ENCODE measurements around the gene RAI1. TPM values are rescaled to one million over a fixed set of nuclear protein-coding genes. Genes with fewer than 3 reads are reported as not detected.

Gene RAI1
- polyA plus RNA-seq, 6 donors from 2014 or later = 1.9 to 3.8 (median 2.6) TPM

DNA sequence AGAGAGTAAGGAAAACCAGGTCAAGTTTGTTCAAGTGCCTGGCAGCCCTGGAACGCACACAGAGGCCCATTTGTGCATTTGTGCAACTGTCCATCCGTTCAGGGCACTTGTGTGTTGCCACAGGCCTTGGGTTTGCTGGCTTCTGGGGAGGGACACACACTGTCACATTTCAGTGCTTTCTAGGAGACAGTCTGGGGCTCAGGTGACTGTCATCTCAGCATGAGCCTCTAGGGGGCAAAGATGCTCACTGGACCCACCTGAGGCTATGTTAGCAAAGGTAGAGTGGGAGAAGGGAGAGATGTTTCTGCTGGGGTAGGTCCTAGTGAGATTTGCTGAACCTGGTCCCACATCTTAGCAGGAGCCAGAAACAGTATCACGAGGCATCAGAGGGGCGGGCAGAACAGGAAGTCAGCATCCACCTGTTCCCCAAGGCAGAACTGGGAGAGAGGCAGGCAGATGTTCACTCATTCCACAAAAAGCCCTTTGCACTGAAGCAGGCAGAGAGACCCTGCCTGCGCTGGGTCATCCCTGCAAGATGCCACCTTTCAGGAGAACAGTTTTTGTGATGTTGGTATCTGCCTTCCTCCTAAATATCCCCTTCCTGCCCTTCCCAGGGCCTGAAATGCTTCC is 48.5 kb downstream of the RAI1 start:
- Mint-ChIP-seq H3K27ac (peak overlapping the region in 1 of 6 donors; percentile 15), H3K4me1 (peaks cover 24 to 40% (median 37%) of the 10 kb centered on the region in 3 donors), H3K27me3 (no peaks in the 10 kb centered on the region), H3K9me3 (no peaks in the 10 kb centered on the region), H3K36me3 (no peaks in the 10 kb centered on the region), H3K4me3 (peak overlapping the region in 1 of 8 donors; percentile 28)
- ATAC-seq (ENCODE audit: low read depth in 2 of 2) (peak; percentile 89 to 92), DNase-seq (peak; percentile 54)

DNA sequence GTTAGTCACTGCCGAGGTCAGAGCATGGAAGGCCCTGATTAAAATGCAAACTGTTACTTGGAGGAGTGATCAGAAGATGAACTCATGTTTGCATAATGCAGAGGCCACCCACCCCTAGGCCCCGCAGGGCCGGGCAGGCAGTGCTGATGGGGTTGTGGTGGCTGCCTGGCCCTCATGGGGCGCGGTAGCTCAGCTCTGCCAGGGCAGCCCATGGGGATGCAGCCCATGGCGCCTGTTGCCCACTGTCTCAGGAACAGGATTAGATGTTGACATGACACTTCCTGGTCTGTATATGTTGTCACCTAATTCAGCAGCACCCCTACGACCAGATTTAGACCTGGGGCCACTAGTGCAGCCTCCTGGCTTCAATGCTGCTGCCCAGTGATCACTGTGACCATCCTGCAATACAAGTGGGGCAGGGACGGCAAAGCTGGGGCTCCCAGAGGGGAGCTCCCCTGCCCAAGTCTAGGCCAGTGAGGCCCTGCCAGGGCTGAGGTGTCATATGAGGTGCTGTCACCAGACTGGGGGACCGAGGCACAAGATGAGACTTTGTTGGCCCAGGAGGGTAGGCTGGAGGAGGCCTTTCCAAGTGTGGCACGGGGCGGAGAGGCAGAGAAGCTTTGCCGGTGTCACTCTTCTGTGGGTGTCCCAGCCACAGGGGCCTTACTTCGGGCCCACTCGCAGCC is 49.1 kb downstream of the RAI1 start:
- no peaks in the 10 kb centered on the region for H3K9me3 Mint-ChIP-seq
- no peaks in the 10 kb centered on the region for H3K27me3 Mint-ChIP-seq
- no peak overlapping the region for H3K4me3 Mint-ChIP-seq
- peak overlapping the region in 1 of 6 donors; percentile 15 for H3K27ac Mint-ChIP-seq
- DNase-seq (no peak), ATAC-seq (ENCODE audit: low read depth in 2 of 2) (no peak)
- peaks cover 20 to 40% (median 40%) of the 10 kb centered on the region in 3 donors for H3K4me1 Mint-ChIP-seq
- H3K36me3 Mint-ChIP-seq = no peaks in the 10 kb centered on the region

DNA sequence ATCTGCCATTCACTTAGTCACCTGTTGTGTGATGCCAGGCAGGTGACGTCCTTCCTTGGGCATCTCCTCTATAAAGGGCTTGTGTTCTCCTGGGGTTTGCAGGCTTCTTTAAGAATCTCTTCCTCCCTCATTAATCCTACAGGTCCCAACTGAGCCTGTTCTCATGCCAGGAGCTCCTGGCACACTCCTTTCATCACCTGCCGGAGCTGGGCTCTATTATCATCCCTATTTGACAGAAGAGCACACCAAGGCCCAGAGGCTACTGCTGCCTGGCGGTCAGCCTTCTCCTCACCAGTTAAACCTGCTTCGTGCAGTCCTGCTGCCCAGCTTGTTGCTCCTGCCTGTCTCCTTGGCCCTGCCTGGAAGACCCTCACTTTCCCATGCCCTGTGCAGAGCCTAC is 51.2 kb downstream of the RAI1 start:
- H3K4me1 Mint-ChIP-seq = peaks cover 32 to 56% (median 48%) of the 10 kb centered on the region in 3 donors
- DNase-seq = no peak

DNA sequence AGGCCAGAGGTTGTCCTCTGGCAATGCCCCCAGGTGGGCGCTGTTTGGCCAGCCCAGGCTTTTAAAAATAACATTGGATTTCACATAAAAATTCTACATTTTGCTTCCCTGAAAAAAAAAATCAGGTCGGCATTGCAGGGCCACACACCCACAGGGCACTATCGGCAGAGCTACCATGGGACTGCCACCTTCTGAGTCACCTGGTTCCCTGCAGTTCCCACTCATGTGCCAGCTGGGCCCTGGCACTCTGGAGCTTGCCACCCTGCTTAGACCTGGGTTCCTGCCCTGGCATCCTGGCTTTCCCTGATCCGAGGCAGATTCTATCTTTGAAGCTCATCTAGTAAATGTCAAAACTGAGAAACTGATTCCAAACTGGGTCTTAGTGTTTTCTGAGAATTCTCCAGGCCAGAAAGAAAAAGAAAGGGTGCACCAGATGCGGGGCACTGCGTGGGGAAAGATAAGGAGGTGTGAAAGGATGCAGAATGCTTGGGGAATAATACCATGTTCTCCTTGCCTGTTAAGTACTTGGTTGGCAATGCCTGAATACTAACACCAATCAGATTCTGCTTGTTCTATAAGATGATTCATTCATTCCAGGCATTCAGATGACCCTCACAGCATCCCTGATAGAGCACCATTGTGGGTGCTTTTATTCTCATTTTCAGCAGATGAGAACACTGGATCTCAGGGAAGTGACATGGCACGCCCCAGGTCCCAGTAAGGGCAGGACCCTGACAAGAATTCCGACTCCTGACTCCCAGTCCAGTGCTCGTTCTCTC is 51.8 kb downstream of the RAI1 start:
- Mint-ChIP-seq H3K27ac (peak overlapping the region in 1 of 6 donors; percentile 73), H3K4me1 (peaks cover 34 to 58% (median 48%) of the 10 kb centered on the region in 3 donors), H3K4me3 (peak overlapping the region in 1 of 8 donors; percentile 4), H3K36me3 (no peaks in the 10 kb centered on the region), H3K9me3 (no peaks in the 10 kb centered on the region), H3K27me3 (no peaks in the 10 kb centered on the region)
- no peak for ATAC-seq (ENCODE audit: low read depth in 2 of 2)
- DNase-seq = no peak

More for the DNA sequence above, 51.2 kb downstream of the RAI1 start:
- peak overlapping the region in 1 of 6 donors; percentile 73 for H3K27ac Mint-ChIP-seq
- peak overlapping the region in 1 of 8 donors; percentile 76 for H3K4me3 Mint-ChIP-seq
- no peaks in the 10 kb centered on the region for H3K36me3 Mint-ChIP-seq
- H3K27me3 Mint-ChIP-seq = no peaks in the 10 kb centered on the region
- no peak for ATAC-seq (ENCODE audit: low read depth in 2 of 2)
- no peaks in the 10 kb centered on the region for H3K9me3 Mint-ChIP-seq

DNA sequence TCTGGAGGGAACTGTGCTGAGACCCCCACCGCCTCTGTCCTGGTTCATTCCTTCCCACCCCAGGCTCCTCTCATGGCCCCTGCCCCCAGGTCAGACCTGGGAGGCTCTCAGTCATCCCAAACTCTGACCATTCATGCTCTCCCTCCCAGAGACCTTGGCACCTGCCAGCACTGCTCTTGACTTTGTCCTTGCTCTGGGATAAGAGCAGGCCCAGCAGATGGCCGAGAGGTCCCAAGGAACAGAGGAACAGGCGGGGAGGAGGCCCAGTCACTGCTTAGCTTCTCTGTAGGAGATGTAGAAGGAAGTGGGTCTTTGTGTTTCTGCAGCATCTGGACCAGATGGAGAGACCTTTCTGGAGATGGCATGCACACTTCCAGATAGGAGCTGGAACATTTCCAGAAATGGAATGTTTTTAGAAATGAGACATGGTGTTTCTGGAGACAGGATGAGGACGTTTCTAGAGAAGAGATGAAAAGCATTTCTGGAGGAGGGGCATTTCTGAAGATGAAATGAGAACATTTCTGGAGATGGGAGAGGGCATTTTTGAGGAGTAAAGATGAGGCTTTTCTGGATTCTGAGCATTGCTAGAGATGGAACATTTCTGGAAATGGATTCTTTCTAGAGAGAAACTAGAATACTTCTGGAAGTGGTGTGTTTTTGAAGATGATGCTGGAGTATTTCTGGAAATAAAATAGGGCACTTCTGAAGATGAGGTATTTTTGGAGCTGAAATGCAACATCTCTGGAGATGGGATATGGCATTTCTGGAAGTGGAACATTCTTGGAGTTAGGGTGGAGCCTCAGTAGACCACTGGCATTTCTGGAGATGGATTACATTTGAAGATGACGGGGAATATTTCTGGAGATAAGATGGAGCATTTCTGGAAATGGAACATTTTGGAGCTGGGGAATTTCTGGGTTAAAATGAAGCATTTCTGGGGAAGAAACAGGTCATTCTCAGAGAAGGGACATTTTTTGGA is 55.2 kb downstream of the RAI1 start:
- no peak for DNase-seq
- peaks cover 35 to 66% (median 49%) of the 10 kb centered on the region in 3 donors for H3K4me1 Mint-ChIP-seq
- no peak for ATAC-seq (ENCODE audit: low read depth in 2 of 2)
- no peaks in the 10 kb centered on the region for H3K36me3 Mint-ChIP-seq
- peak overlapping the region; percentile 30 to 91 (median 68) for H3K27ac Mint-ChIP-seq
- no peaks in the 10 kb centered on the region for H3K27me3 Mint-ChIP-seq
- H3K9me3 Mint-ChIP-seq = no peaks in the 10 kb centered on the region
- H3K4me3 Mint-ChIP-seq = peak overlapping the region in 5 of 8 donors; percentile 29 to 81 (median 57)

DNA sequence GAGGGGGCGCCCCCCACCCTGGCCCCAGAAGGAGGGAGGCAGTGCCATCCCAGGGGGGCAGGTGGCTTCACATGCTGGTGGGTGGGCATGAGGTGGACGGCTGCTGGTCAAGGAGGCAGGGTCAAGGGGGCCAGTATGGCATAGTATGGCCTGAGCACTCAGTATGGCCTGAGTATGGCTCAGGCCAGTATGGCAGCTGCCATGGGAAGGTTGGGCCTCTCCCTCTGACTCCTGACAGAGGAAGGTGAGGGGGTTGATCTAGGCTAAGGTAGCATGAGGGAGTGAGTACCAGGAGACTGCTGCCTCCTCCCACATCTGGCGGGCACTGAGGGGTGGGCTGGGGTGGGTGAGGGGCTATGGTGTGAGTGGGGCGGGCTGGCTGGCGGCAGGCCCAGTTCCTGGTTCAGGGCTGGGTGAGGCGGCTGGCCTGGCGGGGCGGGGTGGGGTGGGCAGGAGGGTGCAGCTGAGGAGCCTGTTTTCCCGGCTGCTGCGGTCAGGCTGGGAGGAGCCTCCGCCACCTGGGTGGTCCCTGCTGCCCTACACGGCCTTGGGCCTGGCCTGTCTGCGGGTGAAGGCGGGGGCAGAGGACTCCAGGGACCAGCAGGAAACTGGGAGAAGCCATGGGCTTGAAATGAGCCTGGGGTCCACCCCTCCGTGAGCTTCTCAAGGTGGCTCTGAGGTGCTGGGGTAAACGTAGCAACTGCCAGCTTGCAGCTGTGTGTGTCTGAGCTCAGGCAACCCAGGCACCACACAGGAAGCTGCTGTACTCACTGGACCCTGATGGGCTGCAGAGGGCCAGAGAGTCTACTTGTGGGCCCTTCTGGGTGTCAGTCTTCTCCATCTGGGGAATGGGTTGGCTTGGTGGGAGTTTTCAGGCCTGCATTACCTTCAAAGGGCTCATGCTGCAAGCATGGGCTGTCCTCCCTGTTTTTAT is 57.0 kb downstream of the RAI1 start:
- peak; percentile 71 to 81 for ATAC-seq (ENCODE audit: low read depth in 2 of 2)
- Mint-ChIP-seq H3K4me1 (peaks cover 35 to 65% (median 52%) of the 10 kb centered on the region in 3 donors), H3K4me3 (peak overlapping the region in 7 of 8 donors; percentile 9 to 76 (median 60)), H3K27me3 (no peaks in the 10 kb centered on the region), H3K27ac (peak overlapping the region in 5 of 6 donors; percentile 18 to 88 (median 39)), H3K36me3 (no peaks in the 10 kb centered on the region), H3K9me3 (no peaks in the 10 kb centered on the region)
- no peak for DNase-seq

DNA sequence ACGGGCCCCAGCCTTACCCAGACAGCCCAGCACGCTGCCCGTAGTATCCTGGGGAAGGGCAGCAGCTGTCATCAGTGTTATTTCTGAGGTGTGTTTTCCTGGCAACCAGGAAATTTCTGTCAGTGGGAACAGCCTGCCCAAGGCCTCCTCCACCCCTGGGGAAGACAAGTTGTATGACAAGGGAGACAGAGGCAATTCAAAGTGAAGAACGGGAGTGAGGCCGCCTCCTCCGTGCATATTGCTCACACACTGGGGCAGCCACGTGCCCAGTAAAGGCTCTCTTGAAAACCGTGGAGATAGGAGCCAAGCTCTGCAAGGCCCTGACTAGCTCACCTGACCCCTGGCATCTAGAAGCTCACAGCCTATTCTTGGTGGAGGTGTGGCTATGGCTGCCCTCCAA is 57.6 kb downstream of the RAI1 start:
- no peaks in the 10 kb centered on the region for H3K36me3 Mint-ChIP-seq
- DNase-seq (no peak), ATAC-seq (ENCODE audit: low read depth in 2 of 2) (no peak)
- no peaks in the 10 kb centered on the region for H3K9me3 Mint-ChIP-seq
- peak overlapping the region in 4 of 6 donors; percentile 18 to 58 (median 42) for H3K27ac Mint-ChIP-seq
- H3K27me3 Mint-ChIP-seq = no peaks in the 10 kb centered on the region
- peak overlapping the region in 4 of 8 donors; percentile 57 to 66 (median 60) for H3K4me3 Mint-ChIP-seq
- H3K4me1 Mint-ChIP-seq = peaks cover 32 to 61% (median 47%) of the 10 kb centered on the region in 3 donors

DNA sequence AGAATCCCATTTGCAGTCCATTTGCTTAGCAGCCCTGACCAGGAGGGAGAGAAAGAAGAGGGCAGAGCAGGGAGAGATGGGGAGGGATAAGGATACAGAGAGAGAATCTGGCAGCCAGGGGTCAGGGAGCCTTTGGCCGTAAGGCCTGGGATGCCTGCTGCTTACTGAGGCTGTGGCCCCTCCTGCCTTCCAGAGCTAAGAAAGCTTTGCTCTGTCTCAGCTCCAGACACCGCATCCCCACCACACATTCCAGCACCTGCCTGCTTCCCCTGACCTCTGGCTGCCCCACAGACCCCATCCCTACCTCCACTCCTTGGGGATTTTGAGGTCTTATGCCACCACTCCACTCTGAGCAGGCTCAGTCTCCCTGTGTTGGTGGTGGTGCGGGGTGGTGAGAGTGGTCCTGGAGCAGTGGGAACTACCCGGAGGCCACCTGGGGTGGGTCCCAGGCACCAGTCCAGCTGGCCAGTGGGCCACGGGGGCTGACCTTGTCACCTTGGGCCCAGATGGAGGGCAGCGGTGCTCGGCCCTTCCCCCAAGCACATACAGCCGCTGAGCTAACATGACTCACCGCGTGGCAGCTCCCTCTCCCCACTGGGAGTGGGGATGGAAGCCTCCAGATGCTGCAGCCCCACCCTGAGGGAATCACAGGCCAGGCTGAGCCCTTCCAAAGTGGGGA is 58.3 kb downstream of the RAI1 start:
- H3K27me3 Mint-ChIP-seq = no peaks in the 10 kb centered on the region
- peak overlapping the region in 2 of 6 donors; percentile 18 to 39 for H3K27ac Mint-ChIP-seq
- no peaks in the 10 kb centered on the region for H3K36me3 Mint-ChIP-seq
- H3K4me3 Mint-ChIP-seq = peak overlapping the region in 1 of 8 donors; percentile 21
- no peaks in the 10 kb centered on the region for H3K9me3 Mint-ChIP-seq
- peaks cover 31 to 55% (median 45%) of the 10 kb centered on the region in 3 donors for H3K4me1 Mint-ChIP-seq
- ATAC-seq (ENCODE audit: low read depth in 2 of 2) (no peak), DNase-seq (no peak)

DNA sequence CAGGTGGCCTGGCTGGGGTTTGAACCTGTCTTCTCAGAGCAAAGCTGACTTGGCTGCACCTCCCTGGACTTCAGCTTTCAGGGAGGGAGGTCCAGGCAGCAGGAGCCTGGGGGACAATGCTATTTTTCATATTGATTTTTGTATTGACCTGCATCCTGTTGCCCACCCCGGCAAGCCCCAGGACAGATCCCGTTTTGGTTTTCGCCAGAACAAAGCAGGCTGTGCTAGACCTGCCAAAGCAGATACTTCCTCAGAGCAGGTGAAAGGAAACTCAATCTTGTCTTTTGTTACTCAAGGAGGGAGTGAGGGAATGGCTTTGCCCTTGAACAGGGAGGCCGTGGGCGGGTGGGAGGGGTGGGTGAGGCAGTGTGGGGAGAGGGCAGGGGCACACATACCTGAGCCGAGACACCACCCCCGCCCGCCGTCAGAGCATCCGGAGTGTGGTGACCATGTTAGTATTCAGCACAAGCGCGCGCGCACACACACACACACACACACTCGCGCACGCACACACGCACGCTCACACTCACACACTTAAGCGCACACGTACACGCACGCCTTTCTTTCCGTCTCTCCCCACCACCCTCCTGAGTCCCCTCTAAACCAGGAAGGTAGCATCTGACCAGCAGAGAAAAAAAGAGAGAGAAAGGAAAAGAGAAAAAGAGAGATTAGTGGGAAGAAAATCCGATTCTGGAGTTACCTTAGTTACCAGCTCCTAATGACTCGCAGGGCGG is 59.5 kb downstream of the RAI1 start:
- no peaks in the 10 kb centered on the region for H3K27me3 Mint-ChIP-seq
- H3K4me1 Mint-ChIP-seq = peaks cover 35 to 48% (median 36%) of the 10 kb centered on the region in 3 donors
- peak overlapping the region in 3 of 8 donors; percentile 15 to 50 (median 30) for H3K4me3 Mint-ChIP-seq
- ATAC-seq (ENCODE audit: low read depth in 2 of 2) (peak in 1 of 2 donors; percentile 25), DNase-seq (no peak)
- no peaks in the 10 kb centered on the region for H3K9me3 Mint-ChIP-seq
- peak overlapping the region in 1 of 6 donors; percentile 57 for H3K27ac Mint-ChIP-seq
- H3K36me3 Mint-ChIP-seq = no peaks in the 10 kb centered on the region

DNA sequence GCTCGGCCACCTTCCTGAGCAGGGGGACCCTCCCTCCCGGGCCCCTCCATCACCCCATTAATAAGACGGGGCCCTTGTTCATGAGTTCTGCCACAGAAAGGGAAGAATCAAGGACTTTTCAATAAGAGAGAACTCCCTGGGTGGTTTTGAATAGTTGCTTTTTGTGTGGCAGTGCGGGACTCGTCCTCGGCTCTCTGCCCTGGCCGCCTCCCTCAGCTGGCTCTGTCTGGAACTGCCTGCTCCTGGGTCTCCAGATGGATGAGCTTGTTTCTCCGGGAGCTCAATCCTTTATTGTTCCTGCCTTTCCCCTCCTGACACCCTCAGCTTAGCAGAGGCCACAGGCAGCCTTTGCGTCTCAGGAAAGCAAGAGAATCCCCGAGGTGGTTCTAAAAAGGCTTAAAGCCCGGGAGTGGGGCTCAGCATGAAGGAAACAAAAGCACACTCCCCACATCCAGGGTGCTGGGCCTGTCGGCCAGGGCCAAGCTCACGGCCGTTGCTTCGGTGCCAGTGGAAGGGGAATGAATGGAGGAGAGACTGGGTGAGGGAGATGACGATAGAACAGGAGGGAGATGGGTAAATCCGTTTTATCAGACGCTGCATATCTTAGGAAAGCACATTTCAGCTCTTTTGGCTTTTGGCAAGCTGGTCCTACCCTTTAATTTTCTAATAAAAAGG is 60.2 kb downstream of the RAI1 start:
- Mint-ChIP-seq H3K4me1 (peaks cover 28 to 41% (median 29%) of the 10 kb centered on the region in 3 donors), H3K27me3 (no peaks in the 10 kb centered on the region), H3K9me3 (no peaks in the 10 kb centered on the region), H3K36me3 (no peaks in the 10 kb centered on the region), H3K27ac (peak overlapping the region in 1 of 6 donors; percentile 52), H3K4me3 (no peak overlapping the region)
- DNase-seq = no peak
- ATAC-seq (ENCODE audit: low read depth in 2 of 2) = no peak
